GM12878 (cell line): ENCODE data around the gene ADRA2C. TPM values are rescaled to one million over a fixed set of nuclear protein-coding genes. Genes with fewer than 3 reads are reported as not detected.

Source experiments
- ATAC-seq: fragments of 200-7000 bp; cut with Tn5 transposase; 3 replicates; pipeline ENCODE4 v1.9.1; 2020; ENCODE audit warnings: mild to moderate bottlenecking, moderate library complexity
- BruUV-seq: library from RNA; stranded (reverse); fragments of 400-500 nt; replicated peaks from 2 replicates; lab custom pipeline; 2021; lab: Mats Ljungman, UMichigan
- CTCF ChIA-PET: fragments of 300-600 bp; sonication (Branson Sonifier 250); formaldehyde crosslinking; extraction: SDS; loops from one replicate; lab custom pipeline; 2021; ENCODE audit warnings: inconsistent platforms; lab: Yijun Ruan, JAX
- POLR2A ChIA-PET: fragments of 350-600 bp; formaldehyde crosslinking; extraction: SDS; loops from one replicate; lab custom pipeline; 2021; ENCODE audit warnings: inconsistent platforms; lab: Charles Lee
- RAD21 ChIA-PET: fragments of 300-600 bp; sonication (Branson Sonifier 250); formaldehyde crosslinking; loops from one replicate; lab custom pipeline; 2023; ENCODE audit warnings: antibody characterized with exemption; ENCODE audit not compliant: unreplicated experiment; lab: Charles Lee
- SMC1A ChIA-PET: fragments of 300-600 bp; sonication (Branson Sonifier 250); formaldehyde crosslinking; loops from one replicate; lab custom pipeline; 2023; ENCODE audit not compliant: unreplicated experiment, uncharacterized antibody; lab: Charles Lee
- DNase-seq: peaks from one replicate; pipeline ENCODE4 v3.0.0-alpha.2; 2011; ENCODE audit warnings: low read depth, low spot score
- FAIRE-seq: peaks from 3 replicates; lab custom pipeline; 2011; peaks lifted over from hg19 to GRCh38; lab: Jason Lieb, UNC
- H2AFZ ChIP-seq: 2 replicates; pipeline ENCODE4 v1.6.0; 2011; ENCODE audit warnings: low read depth, low read length, control low read depth; ENCODE audit not compliant: control insufficient read depth
- H3K27ac ChIP-seq: 2 replicates; pipeline ENCODE4 v1.5.1; 2011; ENCODE audit warnings: control low read depth; ENCODE audit not compliant: control insufficient read depth, insufficient read depth
- H3K27me3 ChIP-seq, 2 experiments: replicated peaks in 1 of 2; 2 replicates each; pipeline versions ENCODE4 v1.6.0 to v1.6.1; 2011; ENCODE audit warnings: low read length in 1 of 2; ENCODE audit not compliant: control insufficient read depth in 2 of 2, insufficient read depth in 2 of 2
- H3K36me3 ChIP-seq, 2 experiments: 2 replicates each; pipeline ENCODE4 v1.5.1; 2011; ENCODE audit warnings: low read length in 1 of 2; ENCODE audit not compliant: control insufficient read depth in 2 of 2, insufficient read depth in 2 of 2
- H3K4me1 ChIP-seq: 2 replicates; pipeline ENCODE4 v1.6.1; 2011; ENCODE audit warnings: mild to moderate bottlenecking, low read length, moderate library complexity, mixed read lengths; ENCODE audit not compliant: control insufficient read depth, insufficient read depth
- H3K4me2 ChIP-seq: 2 replicates; pipeline ENCODE4 v1.6.0; 2011; ENCODE audit warnings: control low read depth; ENCODE audit not compliant: control insufficient read depth, insufficient read depth
- H3K4me3 ChIP-seq: fragments of 200-600 bp; sonication (generic); 2 replicates; pipeline ENCODE4 v1.5.1; 2016
- H3K79me2 ChIP-seq: 2 replicates; pipeline ENCODE4 v1.6.0; 2011; ENCODE audit warnings: low read length; ENCODE audit not compliant: control insufficient read depth, insufficient read depth
- H3K9ac ChIP-seq: 2 replicates; pipeline ENCODE4 v1.8.0; 2011; ENCODE audit warnings: low read length, control low read depth, mixed read lengths; ENCODE audit not compliant: control insufficient read depth, insufficient read depth
- H3K9me3 ChIP-seq: replicated peaks from 3 replicates; pipeline ENCODE4 v1.5.1; 2011; ENCODE audit warnings: mild to moderate bottlenecking, low read length; ENCODE audit not compliant: control insufficient read depth, insufficient read depth
- H4K20me1 ChIP-seq: 2 replicates; pipeline ENCODE4 v1.6.0; 2011; ENCODE audit not compliant: control insufficient read depth, insufficient read depth
- BMI1 ChIP-seq: fragments of 450-650 bp; IDR thresholded peaks from 2 replicates; pipeline ENCODE4 v1.6.1; 2016; ENCODE audit warnings: mild to moderate bottlenecking, moderate library complexity, borderline replicate concordance
- CBX3 ChIP-seq: fragments of 200-600 bp; sonication (generic); IDR thresholded peaks from 2 replicates; pipeline ENCODE4 v1.6.1; 2016; ENCODE audit warnings: low read depth, borderline replicate concordance
- CEBPB ChIP-seq, 2 experiments: fragments of 150-350 bp in 1 of 2; IDR thresholded peaks; 2 replicates each; pipeline ENCODE4 v1.6.1; 2012 to 2014; ENCODE audit warnings: low read depth in 2 of 2, low read length in 2 of 2, borderline replicate concordance in 1 of 2, inconsistent platforms in 1 of 2
- CREM ChIP-seq: IDR thresholded peaks from 2 replicates; pipeline ENCODE4 v1.6.1; 2014; ENCODE audit warnings: antibody characterized with exemption, low read depth
- ESRRA ChIP-seq: IDR thresholded peaks from 2 replicates; pipeline ENCODE4 v1.6.1; 2012; ENCODE audit warnings: mild to moderate bottlenecking, low read length, improper control_type of control experiment
- ETV6 ChIP-seq, 2 experiments: fragments of 450-650 bp in 1 of 2; IDR thresholded peaks in 1 of 2; conservative IDR thresholded peaks in 1 of 2; 2 replicates each; pipeline ENCODE4 v1.6.1; 2014; ENCODE audit warnings: antibody characterized with exemption in 1 of 2, borderline replicate concordance in 1 of 2, low read depth in 1 of 2, mild to moderate bottlenecking in 1 of 2, moderate library complexity in 1 of 2
- GATAD2B ChIP-seq: fragments of 450-650 bp; conservative IDR thresholded peaks from 2 replicates; pipeline ENCODE4 v1.6.1; 2017; ENCODE audit warnings: low read depth, mild to moderate bottlenecking, moderate library complexity
- IKZF2 ChIP-seq, 2 experiments: fragments of 450-650 bp; IDR thresholded peaks; 2 replicates each; pipeline ENCODE4 v1.6.1; 2017; ENCODE audit warnings: mild to moderate bottlenecking in 2 of 2, moderate library complexity in 2 of 2
- LARP7 ChIP-seq: fragments of 450-650 bp; IDR thresholded peaks from 2 replicates; pipeline ENCODE4 v1.6.1; 2017; ENCODE audit warnings: mild to moderate bottlenecking
- NR2F1 ChIP-seq: fragments of 450-650 bp; conservative IDR thresholded peaks from 2 replicates; pipeline ENCODE4 v1.6.1; 2017; ENCODE audit warnings: mild to moderate bottlenecking
- RAD51 ChIP-seq: fragments of 450-650 bp; IDR thresholded peaks from 2 replicates; pipeline ENCODE4 v1.6.1; 2016; ENCODE audit warnings: moderate library complexity, mild to moderate bottlenecking, inconsistent platforms
- RELA ChIP-seq: fragments of 450-650 bp; IDR thresholded peaks from 2 replicates; pipeline ENCODE4 v1.8.0; 2014; ENCODE audit warnings: borderline replicate concordance; ENCODE audit not compliant: partially characterized antibody
- RFX5 ChIP-seq: IDR thresholded peaks from 2 replicates; pipeline ENCODE4 v1.6.1; 2011; ENCODE audit warnings: low read depth, low read length, improper control_type of control experiment
- SMARCA5 ChIP-seq: fragments of 450-650 bp; IDR thresholded peaks from 2 replicates; pipeline ENCODE4 v1.6.1; 2017; ENCODE audit warnings: mild to moderate bottlenecking
- SP1 ChIP-seq: IDR thresholded peaks from one replicate; pipeline ENCODE4 v1.6.1; 2011; ENCODE audit warnings: low read depth, low read length
- SPI1 ChIP-seq: IDR thresholded peaks from 2 replicates; pipeline ENCODE4 v1.6.1; 2011; ENCODE audit warnings: low read depth, mild to moderate bottlenecking, low read length, moderate library complexity, borderline replicate concordance; ENCODE audit not compliant: insufficient read depth
- TBL1XR1 ChIP-seq: IDR thresholded peaks from 2 replicates; pipeline ENCODE4 v1.6.1; 2012; ENCODE audit warnings: low read depth, low read length, improper control_type of control experiment
- TCF7 ChIP-seq: IDR thresholded peaks from 2 replicates; pipeline ENCODE4 v1.6.1; 2014; ENCODE audit warnings: antibody characterized with exemption, borderline replicate concordance
- ZSCAN29 ChIP-seq: fragments of 450-650 bp; IDR thresholded peaks from 2 replicates; pipeline ENCODE4 v1.6.1; 2017; ENCODE audit warnings: mild to moderate bottlenecking, moderate library complexity
- WGBS: methylation state at CpG from one replicate; pipeline ENCODE4 v1.1.6; 2016; ENCODE audit warnings: low lambda C conversion rate; ENCODE audit not compliant: insufficient replicate concordance, insufficient coverage; ENCODE audit errors: missing lambda C conversion rate; 5-methylcytosine and 5-hydroxymethylcytosine counted together
- in situ Hi-C: fragments of 300-500 bp; cut with MboI; formaldehyde crosslinking; loops from 9 replicates; pipeline ENCODE4 v1.14.3; 2018; ENCODE audit warnings: mixed read lengths
- intact Hi-C: fragments of 100-400 bp; cut with micrococcal nuclease; formaldehyde crosslinking; loops from one replicate; pipeline ENCODE4 v1.14.2; 2022; ENCODE audit not compliant: unreplicated experiment
- polyA plus RNA-seq, 11 experiments: library from polyadenylated mRNA; depleted of rRNA in 4 of 11; unstranded in 6 of 11; stranded (reverse) in 5 of 11; fragments of >200 nt; fragmentation: Nextera tagmentation in 4 of 11; fragmentation: Illumina TruSeq in 1 of 11; extraction: Ambion mirVana in 4 of 11; extraction: Trizol in 1 of 11; gene quantifications; 1 replicate in 1 of 11; 2 replicates in 10 of 11; pipeline versions ENCODE4 v1.2.1 to v1.2.3, GENCODE V29; 2011 to 2016; ENCODE audit warnings: inconsistent platforms in 2 of 11, missing spikeins in 2 of 11, low read depth in 1 of 11
- total RNA-seq, 4 experiments: library from RNA; depleted of rRNA in 3 of 4; stranded (reverse); fragments of >200 nt in 3 of 4; fragmentation: Illumina TruSeq in 1 of 4; extraction: Trizol in 1 of 4; gene quantifications; 2 replicates each; pipeline versions ENCODE4 v1.2.1 to v1.2.3, GENCODE V29; 2013 to 2021
- TF ChIP-seq, protein P1 (sequence below): IDR thresholded peaks from 2 replicates; pipeline ENCODE4 v1.6.1; 2011; ENCODE audit warnings: low read depth, low read length, improper control_type of control experiment, borderline replicate concordance

Gene ADRA2C
- total and polyA plus RNA-seq, 10 of the 15 experiments (the other 5 are each of a cell fraction or from before 2014, with no cell fraction given) = 0.15 TPM; not detected in 9

DNA sequence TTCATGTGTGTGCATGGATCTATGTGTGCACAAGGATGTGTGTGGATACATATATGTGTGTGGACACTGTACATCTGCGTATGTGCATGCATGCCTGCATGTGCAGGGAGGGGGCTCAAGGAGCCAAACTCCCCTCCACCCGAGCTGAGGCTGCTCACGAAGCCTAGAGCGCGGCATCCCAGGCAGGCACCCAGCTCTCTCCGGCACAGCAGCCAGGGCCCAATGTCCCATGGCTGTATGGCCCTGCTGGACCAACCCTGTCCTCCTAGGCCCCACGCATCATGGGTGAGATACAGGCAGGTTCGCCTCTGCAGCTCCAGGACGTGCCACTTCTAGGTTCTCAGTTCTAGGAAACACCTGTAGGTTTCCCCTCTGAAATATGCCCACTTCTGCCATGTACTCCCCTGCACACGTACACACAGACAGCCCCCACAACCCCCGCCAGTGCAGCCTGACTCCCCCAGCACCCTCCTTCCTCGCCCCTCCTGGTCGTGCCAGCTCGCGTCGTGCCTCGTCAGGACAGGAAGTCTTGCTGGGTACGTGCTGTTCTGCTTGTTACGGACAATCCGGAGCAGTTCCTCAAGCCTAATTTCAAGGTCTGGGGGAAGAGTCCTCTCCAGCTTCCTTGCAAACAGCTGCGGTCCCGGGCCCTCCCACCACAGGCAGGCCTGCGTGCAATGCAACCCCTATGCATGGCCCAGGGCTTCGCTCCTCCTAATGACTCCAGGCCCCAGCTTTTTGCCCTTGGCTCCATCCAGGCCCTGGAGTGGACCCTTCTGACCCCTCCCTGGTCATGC, 3.2 kb upstream of the ADRA2C start (continued):
- TF ChIP-seq IKZF2 (IDR thresholded peaks at IDR 0.05) (no peak), BMI1 (no peak), ETV6 (conservative IDR thresholded peaks at IDR 0.05 in 1 of 2, IDR thresholded peaks at IDR 0.05 in 1 of 2; ENCODE audit: borderline replicate concordance in 1 of 2, low read depth in 1 of 2) (no peak), RAD51 (no peak), ZSCAN29 (no peak), TCF7 (no peak), CEBPB (IDR thresholded peaks at IDR 0.05; ENCODE audit: borderline replicate concordance in 1 of 2, low read depth in 2 of 2, low read length in 2 of 2) (no peak)

DNA sequence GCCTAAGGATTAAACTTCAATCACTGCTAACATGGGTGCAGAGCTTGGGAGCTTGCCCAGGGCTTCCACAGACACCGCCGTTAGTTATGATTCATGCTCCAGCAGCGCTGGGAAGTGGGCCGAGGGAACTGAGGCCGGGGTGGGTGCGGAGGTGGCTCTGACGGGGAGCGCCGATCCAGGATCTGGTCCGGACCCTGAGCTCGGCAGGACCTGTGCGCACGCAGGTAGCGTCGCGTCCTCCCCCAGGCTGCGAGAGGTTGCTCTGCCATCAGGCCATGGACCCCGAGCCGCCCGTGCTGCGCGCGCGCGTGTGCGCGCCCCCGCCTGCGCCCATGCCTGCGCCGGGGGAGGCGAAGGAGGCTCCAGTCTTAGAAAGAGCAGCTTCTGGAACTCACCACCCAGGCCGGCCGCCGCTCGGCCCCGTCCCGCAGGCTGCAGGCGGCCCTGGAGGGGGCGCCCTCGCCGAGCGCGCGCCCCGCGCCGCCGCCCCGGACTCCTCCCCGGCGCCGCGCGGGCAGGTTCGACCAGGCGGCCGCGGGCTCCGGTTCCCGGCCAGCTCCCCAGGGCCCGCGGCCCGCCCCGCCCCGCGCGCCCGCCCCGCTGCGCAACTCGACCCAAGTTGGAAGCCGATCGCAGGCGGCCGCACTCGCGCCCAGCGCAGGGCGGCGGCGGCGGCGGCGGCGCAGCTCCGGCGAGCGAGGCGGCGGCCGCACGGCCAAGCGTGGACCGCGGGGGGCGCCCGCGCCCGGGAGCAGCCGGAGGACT, 732 bp upstream of the ADRA2C start:
- SMC1A ChIA-PET = no interaction called here
- no peak for TF ChIP-seq SMARCA5
- TF ChIP-seq LARP7 = no peak
- TF ChIP-seq ESRRA = no peak
- no peak for TF ChIP-seq TBL1XR1
- TF ChIP-seq CREM = no peak
- TF ChIP-seq, protein P1, sequence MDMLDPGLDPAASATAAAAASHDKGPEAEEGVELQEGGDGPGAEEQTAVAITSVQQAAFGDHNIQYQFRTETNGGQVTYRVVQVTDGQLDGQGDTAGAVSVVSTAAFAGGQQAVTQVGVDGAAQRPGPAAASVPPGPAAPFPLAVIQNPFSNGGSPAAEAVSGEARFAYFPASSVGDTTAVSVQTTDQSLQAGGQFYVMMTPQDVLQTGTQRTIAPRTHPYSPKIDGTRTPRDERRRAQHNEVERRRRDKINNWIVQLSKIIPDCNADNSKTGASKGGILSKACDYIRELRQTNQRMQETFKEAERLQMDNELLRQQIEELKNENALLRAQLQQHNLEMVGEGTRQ = no peak
- no peak for TF ChIP-seq RELA
- no peak for TF ChIP-seq RFX5
- no peak for TF ChIP-seq NR2F1
- no peak for TF ChIP-seq SP1
- no peak for TF ChIP-seq SPI1
- no peak for TF ChIP-seq CBX3
- no peak for TF ChIP-seq GATAD2B

More for the DNA sequence above, 732 bp upstream of the ADRA2C start:
- DNase-seq (no peak), FAIRE-seq (no peak), ATAC-seq (no peak)
- no peaks in the 10 kb centered on the region for H3K36me3 ChIP-seq
- ChIA-PET CTCF (no interaction called here), POLR2A (no interaction called here), RAD21 (no interaction called here)
- H3K79me2 ChIP-seq = no peaks in the 10 kb centered on the region
- BruUV-seq = no TSS peak
- peaks cover 0 to 2% of the 10 kb centered on the region in 2 experiments; a peak in 2 of 4 replicates for H3K27me3 ChIP-seq
- no peaks in the 10 kb centered on the region for H4K20me1 ChIP-seq
- intact Hi-C loops (no loop called here), in situ Hi-C loops (no loop called here)
- no peak overlapping the region for H2AFZ ChIP-seq
- no peaks in the 10 kb centered on the region for H3K4me1 ChIP-seq
- WGBS = 10% methylated on average over 63 of the region's 101 CpGs
- H3K4me3 ChIP-seq = no peak overlapping the region
- H3K9me3 ChIP-seq = no peaks in the 10 kb centered on the region; the same call in 2 of the 3 replicates
- H3K9ac ChIP-seq = no peak overlapping the region
- H3K27ac ChIP-seq = no peak overlapping the region
- H3K4me2 ChIP-seq = no peak overlapping the region
